Activated gamma-delta T cell (primary cell): ENCODE measurements around the gene CDC14A.
A peak's percentile ranks its signal among the peaks of the same experiment; 100 is the strongest.
"Not testable (repeated sequence)": the region's sequence is repeated elsewhere in the genome, so short reads cannot be mapped to it uniquely, and the experiment has no call there.

Experiments
- DNase-seq: peaks from one replicate; lab custom pipeline; 2025; lab: John Stamatoyannopoulos, UW

CDC14A gene

DNA sequence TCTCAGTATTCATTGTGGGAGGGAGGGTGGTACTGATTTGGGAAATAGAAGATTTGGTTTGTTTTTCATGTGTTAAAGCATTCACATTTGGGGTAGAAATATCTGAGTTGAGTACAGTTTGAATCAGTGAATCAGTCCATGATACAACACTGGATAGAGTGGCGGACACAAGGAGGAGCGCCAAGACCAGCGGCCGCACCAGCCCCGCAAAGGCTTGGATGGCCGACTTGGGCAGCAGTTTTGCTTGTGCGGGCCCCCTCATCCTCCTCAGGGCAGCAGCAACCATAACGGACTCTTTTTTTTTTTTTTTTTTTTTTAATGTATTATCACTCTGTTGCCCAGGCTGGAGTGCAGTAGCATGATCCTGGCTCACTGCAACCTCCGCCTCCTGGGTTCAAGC is 20.0 kb upstream of the CDC14A start:
- no peak for DNase-seq

DNA sequence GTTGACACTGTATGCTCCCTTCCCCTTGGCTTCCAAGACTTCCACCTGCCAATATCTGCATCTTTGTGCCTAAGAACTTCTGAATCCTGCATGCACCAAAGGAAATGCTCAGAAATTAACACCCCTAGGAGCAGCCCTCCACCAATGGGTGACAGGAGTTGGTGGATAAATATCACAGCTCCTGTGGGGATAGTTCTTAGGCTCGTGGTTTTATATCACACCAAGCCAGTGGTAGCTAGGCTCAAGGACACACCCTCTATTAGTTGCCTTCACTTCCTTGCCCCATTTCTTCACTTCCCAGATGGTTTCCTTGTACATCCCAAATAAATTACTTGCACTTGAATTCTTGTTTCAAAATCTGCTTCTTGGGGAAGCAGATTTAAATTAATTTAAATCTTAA is 16.9 kb upstream of the CDC14A start:
- DNase-seq: no peak

DNA sequence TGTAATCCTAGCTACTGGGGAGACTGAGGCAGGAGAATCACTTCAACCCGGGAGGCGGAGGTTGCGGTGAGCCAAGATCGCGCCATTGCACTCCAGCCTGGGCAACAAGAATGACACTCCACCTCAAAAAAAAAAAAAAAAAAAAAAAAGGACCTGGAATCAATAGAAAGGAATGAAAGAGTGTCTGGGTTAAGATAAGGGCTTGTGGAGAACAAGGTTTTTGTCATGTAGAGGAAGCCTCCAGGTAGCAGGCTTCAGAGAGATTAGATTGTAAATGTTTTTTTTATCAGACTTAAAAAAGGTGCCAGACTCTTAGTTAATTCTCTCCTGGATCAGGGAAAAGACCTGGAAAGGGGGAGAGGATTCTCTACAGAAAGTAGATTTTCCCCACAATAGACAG is 14.4 kb upstream of the CDC14A start:
- not testable (repeated sequence) for DNase-seq

DNA sequence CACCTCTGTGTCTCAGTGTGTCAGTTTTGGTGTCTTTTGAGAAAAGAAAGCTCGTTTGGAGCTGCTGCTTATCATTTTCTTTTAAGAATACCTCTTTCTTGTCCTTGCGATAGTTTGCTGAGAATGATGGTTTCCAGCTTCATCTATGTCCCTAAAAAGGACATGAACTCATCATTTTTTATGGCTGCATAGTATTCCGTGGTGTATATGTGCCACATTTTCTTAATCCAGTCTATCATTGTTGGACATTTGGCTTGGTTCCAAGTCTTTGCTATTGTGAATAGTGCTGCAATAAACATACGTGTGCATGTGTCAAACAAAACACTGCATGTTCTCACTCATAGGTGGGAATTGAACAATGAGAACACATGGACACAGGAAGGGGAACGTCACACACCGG is 12.6 kb upstream of the CDC14A start:
- DNase-seq: not testable (repeated sequence)

DNA sequence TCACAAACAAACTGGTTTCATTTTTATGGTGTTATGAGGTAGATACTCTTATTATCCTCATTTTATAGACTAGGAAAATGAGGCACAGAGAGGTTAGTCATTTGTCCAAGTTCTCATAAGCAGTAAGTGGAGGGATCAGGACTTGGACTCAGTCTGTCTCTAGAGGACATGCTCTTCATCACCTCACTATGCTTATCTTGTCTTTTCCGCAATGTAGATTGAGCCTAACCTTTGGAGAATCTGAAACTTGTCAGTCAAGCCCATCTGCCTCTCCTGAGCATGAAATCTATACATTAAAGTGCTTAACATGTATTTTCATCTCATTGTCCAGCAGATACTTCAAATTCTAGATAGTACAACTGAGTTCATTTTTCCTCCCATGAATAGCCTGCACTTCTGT is 11.8 kb upstream of the CDC14A start:
- DNase-seq: no peak

DNA sequence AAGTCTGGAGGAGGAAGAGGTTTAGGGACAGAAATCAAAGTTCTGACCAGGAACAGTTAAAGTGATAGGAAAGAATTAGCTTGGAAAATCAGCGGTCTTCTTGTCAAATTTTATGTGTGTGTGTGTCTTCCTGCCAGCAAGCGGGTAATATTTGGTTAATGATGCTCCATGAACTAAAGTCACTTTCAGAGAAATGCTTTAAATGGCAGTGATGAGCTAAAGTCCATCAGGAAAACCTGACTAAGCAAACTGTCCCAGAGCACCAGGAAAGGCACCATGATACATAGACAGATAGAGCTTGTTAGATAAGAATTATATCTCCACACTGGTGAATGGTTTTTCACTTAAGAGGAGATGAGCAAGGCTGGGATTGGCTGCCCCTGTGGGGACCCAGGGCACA is 10.0 kb upstream of the CDC14A start:
- no peak for DNase-seq

DNA sequence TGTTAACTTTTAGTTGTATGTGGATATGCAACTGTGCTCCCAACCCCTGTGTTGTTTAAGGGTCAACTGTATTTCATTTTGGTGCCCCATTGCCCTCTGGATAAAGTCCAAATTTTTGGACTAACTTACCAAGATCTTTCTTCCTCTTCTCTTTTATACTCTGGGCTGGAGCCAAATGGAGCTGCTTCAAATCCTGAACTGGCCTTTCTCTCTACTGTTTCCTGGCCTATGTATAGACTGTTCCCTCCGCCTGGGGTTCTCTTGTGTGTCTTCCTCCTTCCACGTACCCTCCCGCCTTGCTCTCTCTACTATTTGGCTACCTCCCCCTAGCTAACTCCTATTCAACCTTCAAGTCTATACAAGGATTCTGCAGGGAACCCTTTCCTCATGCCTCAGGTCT is 8.4 kb upstream of the CDC14A start:
- no peak for DNase-seq

DNA sequence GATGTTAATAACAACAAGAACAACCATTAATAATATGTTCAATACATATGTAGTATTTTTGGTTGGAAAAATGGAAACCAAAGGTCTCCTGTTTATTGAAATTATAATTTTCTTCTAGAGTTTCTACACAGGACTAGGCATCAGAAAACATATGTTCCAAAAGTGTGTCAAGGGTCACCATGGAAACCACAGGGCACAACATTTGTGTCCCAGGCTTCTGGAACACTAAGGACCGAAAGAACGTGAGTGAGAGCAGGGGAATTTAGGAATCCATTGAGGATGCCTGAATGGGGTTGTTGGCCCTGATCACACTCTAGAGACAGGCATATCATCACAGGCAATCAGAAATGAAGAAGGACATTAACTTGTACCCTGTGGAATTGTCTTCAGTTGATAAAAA is 7.5 kb upstream of the CDC14A start:
- DNase-seq: no peak

DNA sequence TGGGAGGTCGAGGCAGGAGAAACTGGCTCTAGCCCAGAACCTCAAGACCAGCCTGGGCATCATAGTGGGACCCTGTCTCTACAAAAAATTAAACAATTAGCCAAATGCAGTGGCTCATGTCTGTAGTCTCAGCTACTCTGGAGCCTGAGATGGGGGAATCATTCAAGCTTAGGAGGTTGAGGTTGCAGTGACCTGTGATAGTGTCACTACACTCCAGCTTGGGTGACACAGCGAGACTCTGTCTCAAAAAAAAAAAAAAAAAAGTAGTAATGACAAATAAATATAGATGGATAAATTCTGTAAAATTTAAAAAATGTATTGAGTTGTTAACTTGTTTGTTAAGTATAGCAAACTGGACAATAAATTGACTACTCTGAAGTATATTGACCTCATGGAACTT is 5.9 kb upstream of the CDC14A start:
- no peak for DNase-seq

DNA sequence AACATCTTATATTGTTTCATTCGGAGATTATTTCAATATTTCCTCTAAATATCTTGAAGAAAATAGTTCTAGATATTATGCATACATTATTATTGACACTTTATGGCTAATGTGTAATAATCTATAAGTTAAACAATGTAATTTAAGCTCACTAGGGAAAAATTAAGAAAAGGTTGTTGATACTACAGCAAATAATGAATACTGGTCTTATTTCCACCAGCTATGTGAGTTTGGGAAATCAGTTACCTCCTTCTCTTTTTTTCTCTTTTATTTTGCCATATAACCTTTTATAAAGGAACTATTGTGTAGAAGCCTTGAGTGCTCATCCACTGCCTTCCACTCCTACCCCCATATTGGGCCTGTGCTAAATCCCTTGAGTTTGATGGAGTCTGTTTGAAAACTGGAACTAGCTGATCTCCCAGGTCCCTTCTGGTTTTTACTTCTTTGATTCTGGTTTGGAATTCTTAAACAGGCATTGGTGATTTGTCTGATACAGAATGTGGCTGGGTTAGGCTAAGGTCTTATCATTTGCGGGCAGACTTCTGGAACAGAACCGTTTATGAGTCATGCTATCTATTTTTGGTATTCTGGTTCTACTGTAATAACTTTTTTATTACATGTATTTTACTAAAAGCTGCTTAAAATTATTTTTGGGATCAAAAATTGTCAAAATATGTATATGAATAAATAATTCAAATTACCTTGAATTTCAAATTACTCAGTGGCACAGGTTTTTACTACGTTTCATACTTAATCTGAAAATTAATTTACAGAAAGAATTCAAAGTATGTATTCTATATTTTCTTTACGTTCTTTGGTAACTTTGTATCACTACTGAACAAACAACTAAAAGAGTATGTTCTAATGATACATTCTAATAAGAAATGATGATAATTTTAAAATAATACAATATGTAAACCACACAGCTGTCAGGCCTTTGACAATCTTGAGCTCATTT is 5.0 kb upstream of the CDC14A start:
- no peak for DNase-seq

DNA sequence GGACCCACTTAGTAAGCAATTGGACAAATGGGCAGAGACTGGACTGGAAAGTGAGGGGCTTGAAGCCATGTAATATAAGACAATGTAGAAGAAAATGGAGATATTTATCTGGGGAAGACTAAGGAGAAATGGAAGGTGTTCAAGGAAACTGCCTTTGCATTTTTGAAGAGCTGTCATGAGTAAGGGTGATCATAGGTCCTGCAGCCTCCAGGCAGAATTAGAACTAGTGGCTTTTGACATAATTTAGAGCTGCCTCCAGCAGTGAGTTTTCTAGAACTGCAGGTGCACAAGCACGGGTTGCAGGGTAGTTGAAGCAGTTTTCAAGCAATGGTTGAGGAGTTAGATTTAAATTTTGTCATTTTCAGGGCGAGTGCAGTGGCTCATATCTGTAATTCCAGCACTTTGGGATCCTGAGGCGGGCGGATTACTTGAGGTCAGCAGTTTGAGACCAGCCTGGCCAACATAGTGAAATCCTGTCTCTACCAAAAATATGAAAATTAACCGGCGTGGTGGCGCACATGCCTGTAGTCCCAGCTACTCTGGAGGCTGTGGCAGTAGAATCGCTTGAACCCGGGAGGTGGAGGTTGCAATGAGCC is 3.7 kb upstream of the CDC14A start:
- no peak for DNase-seq

DNA sequence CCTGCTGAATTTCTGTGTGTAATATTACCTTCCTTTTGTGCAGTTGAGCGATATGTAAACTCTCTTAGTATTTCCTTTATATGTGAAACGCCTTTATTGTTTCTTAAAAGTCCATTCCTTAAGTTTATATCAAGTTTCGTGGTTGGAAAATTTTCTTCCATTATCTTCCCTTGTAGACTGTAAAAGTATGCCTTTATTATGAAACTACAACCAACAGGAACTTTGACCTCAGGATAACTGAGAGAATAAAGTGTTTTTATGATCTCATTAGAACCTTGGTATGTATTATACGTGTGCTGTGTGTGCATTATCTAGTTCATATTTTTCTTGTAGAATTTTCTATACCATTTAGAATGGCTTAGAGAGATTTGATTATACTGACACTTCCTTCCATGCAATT is 3.1 kb upstream of the CDC14A start:
- DNase-seq: no peak

DNA sequence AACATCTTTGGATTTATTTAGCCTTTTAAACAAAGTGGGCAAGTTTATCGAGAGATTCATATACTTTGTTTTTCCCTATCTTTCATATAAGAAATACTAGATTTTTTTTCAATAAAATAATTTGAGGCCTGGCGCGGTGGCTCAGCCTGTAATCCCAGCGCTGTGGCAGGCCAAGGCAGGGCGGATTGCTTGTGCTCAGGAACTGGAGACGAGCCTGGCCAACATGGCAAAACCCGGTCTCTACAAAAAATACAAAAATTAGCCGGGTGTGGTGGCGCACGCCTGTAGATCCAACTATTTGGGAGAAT is 1.6 kb upstream of the CDC14A start:
- no peak for DNase-seq

DNA sequence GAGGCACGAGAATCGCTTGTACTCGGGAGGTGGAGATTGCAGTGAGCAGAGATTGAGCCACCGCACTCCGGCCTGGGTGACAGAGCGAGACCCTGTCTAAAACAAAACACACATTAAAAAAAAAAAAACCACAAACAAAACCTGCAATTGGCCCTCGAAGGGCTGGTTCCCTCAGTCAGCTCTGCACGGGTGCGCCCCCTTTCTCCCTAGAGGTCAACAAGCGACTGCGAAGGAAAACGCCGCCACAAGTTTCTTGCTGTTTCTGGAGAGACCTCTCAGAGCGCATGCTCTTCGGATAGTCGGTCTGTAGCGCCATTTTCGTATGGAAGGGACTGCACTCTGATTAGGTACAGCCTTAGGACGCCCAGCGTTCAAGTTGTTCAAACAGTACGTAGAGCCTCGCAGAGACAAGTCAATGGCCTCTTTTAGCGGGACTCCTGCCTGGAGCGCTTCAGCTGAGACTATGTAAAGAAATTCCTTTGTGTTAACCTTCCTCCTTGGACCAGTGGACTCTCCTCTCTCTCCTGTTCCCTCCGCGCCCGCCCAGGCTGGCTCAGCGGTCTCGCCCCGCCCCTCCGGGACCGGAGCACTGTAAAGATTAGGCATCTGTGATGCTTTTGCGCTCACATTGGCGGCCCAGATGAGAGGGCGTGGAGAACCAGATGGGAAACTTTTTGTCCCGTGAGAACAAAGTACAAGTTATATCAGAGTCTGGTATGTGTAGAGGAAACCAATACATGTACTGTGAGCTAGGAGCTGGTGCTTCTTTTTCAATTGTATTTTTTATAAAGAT is 1.0 kb upstream of the CDC14A start:
- DNase-seq: peak; percentile 72

DNA sequence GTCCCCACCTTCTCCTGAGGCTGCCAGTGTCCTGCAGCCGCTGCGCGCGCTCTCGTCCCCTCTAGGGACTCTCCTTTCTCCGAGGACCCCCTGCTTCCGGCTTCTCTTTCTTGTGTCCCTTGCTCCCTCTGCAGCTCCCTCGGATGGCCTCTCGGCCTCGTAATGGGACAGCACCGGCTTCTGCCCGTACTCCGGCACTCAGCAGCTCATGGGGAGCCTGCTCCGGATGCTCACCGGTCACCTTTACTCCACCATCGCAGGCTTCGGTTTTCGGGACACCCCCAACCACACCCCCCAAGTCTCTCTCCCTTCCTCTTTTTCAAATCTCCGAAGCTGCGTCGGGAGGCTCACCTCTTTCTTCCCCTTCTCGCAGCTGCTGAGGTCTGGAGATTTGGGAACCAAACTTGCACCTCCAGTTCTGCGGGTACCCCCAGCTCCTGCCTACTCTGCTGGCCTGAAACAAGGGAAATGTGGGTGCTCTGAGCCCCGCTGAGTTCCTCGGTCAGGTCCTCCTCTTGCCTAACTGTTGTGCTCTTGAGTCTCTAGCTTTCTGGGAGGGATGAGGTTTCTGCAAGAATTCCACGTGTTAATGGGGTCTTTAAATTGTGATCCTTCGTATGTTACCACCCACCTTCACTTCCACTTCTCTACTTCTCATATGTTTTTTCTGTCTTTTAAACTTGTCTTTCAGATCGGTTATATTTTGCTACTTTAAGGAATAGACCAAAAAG is 930 bp downstream of the CDC14A start:
- DNase-seq: peak; percentile 24

DNA sequence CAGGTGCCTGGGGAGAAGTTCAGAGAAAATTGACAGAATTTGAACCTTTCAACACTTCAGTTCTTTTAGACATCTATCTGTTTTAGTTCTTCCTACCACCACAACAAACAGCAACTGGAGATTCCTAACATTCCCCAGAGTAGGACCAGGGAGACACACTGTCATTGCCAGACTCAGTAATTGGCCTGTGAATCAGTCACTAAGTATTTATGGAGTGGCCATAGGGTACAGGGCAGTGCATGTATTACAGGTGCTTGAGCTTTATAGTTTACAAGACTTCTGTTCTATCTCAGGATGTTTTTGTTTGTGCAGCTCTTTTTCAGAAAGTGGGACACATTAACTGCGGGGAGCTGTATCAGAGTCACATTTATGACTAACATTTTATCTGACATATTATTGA is 1.7 kb downstream of the CDC14A start:
- no peak for DNase-seq

DNA sequence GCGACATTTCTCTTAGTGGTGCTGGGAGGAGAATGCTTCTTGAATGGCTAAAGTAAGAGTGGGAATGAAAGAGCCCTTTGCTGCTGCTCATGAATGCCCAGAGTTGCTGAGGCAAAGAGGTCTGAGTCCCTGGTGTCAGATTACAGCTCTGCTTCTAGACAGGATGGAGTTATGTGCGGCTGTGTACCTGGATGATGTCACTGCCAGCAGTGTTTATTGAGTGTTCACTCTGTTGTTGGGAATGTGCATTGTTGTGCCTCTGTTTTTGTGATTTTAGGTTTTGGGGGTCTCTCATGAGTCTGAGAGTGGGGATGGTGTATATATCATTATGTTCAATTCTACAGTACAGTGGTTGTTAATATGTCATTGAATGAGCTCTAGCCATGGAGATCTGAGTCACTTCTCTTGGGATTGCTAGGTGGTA is 2.7 kb downstream of the CDC14A start:
- no peak for DNase-seq

DNA sequence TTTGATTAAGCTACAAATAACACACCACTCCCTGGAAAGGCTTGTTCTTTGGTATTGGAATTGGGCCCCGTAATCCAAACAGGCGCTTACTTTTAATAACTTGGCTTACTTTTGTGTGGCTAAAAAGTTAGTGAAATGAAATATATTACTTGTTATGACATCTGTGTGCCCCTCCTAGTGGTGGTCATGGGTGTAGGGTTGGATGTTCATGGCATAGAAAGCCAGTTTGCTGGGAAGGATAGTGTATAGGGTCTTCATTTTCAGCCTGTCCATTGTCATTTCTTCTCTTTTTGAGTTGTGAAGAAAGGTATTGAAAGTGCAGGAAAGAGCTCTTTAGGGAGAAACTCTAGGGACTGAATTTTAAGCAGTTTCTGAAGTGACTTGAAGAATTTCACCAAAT is 5.9 kb downstream of the CDC14A start:
- no peak for DNase-seq

DNA sequence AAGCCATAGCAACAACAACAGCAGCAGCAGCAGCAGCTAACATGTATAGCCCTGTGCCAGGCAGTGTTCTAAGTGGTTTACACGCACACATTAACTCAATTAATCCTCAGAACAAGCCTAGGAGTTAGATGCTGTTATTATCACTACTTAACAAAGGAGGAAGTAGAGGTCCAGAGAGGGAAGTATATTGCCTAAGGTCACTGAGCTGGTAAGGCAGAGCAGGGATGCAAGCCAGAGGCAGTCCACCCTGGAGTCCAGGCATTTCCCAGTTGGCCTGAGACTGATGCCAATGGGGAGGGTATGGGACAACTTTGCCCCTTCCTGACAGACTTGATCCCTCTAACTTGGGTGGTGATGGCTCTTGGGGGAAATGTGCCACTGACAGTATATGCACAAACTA is 6.8 kb downstream of the CDC14A start:
- no peak for DNase-seq

DNA sequence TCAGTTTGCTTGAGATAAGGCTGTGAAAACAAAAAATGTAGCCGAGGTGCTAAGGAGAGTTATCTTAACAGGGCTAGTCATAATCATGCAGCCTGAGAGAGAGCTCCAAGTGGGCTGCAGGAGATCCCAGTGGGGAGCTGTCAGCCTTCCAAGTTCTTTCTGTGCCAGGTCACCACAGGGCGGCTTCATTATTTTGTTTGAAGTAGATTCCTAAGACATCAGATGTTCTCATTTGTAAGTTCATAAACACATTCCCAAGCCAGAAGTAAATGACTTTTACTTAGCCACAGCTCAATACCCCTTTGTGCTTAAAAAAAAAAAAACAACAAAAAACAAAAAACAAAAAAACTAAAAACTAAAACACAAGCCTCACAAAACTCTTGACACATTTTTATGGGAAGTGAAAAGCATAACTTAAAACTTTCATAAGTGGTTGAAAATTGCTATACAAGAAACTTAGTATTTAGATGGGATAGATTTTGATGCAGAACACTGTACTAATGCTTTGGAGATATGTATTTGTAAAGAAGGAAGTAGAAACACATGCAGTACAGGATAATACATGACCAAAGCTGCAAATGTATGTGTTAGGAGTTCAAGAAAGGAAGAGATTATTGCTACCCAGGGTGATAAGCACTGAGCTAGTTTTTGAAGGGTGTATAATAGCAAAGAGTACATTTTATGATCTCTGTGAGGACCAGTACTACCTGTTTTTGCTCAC is 8.6 kb downstream of the CDC14A start:
- DNase-seq: no peak

DNA sequence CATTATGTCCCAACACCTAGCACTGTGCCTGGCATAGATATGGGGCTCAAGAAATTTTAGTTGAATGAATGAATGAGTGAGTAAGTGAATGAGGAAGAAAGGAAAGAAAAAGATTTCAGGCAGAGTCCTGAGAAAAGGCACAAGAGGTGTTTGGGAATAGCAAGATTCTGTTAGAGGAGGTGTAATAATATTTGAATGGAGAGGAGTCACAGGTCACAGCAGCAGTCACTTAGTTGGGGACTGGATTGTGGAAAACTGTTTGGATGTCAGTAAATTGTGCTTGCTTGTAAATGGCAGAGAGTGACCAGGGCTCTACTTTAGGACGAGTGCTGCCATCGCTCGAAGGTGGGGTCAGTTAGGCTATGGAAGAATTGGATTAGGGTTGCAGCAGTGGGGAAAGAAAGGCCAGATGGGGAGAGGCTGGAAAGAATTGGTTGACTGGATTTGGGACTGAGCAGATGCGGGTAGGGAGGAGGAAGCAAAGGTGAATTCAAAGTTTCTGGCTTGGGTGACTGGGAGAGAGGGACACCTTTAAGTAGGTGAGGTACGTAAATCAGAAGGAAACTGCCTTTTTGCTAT is 9.3 kb downstream of the CDC14A start:
- no peak for DNase-seq
